GM04503 (cell line): ENCODE results near the gene TAS2R43.
"Not testable (repeated sequence)": the region's sequence is repeated elsewhere in the genome, so short reads cannot be mapped to it uniquely, and the experiment has no call there.

Experiments
- DNase-seq: peaks from one replicate; pipeline ENCODE4 v3.0.0-alpha.2; 2012; ENCODE audit warnings: low read depth

Gene TAS2R43

GRCh38 chr12:11059784-11060183 lies 32.3 kb downstream of the TAS2R43 start:
- DNase-seq: no peak

GRCh38 chr12:11059041-11059440 lies 33.1 kb downstream of the TAS2R43 start:
- DNase-seq: no peak

GRCh38 chr12:11055306-11055705 lies 36.8 kb downstream of the TAS2R43 start:
- DNase-seq: no peak

DNA sequence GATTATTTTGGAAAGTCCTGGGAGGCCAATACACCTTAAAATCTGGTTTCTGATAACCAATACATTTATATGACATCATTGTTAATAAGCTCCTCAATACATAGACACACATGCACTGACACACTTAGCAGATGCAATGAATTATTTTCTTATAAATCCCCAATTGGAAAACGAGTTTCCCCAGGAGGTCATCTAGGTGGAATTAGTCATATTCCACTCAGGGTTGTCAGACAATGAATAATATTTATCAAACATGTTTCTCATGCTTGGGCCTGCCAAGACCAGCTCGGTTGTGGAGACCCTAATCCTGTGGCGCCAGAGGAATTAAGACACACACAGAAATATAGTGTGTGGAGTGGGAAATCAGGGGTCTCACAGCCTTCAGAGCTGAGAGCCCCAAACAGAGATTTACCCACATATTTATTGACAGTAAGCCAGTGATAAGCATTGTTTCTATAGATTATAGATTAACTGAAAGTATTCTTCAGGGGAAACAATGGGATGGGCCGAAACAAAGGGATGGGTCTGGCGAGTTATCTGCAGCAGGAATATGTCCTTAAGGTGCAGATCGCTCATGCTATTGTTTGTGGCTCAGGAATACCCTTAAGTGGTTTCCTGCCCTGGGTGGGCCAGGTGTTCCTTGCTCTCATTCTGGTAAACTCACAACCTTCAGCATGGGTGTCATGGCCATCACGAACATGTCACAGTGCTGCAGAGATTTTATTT lies 42.1 kb downstream of the TAS2R43 start:
- not testable (repeated sequence) for DNase-seq

DNA sequence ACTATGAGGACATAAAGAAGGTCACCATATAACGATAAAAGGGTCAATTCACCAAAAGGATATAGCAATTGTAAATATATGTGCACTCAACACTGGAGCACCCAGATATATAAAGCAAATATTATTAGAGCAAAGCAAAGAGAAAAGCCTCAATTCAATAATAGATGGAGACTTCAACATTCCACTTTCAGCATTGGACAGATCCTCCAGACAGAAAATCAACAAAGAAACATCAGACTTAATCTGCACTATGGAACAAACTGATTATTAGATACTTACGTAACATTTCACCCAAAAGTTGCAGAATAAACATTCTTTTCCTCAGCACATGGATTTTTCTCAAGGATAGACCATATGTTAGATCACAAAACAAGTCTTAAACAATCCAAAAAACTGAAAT lies 50.7 kb downstream of the TAS2R43 start:
- DNase-seq: not testable (repeated sequence)
